ENCODE results near the gene MAPKAP1.

DNA sequence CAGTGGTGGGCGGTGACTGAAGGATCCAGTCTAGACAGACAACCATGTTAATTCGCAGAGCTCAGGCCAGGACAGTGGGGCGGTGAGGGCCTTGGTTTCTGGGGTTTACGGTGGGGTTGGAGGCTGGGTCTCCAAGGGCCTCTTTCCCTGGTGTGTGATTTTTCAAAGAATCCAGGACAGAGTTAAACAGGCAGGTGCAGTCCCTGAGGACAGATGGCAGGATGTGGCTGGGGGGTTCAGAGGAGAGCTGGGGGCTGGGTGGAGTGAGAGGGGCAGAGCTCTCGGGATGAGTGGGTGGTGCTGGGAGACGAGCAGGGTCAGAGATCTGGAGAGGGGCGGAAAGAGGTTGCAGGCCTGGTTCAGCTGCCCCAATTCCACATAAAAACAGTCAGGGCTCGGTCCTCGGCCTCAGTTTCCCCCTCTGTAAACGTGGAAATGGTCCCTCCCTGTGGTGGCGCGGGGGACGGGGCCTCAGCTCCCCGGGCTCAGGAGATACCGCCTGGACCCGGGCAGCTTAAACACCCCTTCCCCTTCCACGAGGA is 299.5 kb downstream of the MAPKAP1 start:
- no peak for TF ChIP-seq EP300 (IDR thresholded peaks at IDR 0.05)
- TF ChIP-seq, protein P1, sequence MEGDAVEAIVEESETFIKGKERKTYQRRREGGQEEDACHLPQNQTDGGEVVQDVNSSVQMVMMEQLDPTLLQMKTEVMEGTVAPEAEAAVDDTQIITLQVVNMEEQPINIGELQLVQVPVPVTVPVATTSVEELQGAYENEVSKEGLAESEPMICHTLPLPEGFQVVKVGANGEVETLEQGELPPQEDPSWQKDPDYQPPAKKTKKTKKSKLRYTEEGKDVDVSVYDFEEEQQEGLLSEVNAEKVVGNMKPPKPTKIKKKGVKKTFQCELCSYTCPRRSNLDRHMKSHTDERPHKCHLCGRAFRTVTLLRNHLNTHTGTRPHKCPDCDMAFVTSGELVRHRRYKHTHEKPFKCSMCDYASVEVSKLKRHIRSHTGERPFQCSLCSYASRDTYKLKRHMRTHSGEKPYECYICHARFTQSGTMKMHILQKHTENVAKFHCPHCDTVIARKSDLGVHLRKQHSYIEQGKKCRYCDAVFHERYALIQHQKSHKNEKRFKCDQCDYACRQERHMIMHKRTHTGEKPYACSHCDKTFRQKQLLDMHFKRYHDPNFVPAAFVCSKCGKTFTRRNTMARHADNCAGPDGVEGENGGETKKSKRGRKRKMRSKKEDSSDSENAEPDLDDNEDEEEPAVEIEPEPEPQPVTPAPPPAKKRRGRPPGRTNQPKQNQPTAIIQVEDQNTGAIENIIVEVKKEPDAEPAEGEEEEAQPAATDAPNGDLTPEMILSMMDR (IDR thresholded peaks at IDR 0.05): no peak
- no peak for TF ChIP-seq POLR2A (IDR thresholded peaks at IDR 0.05)
